Inflammatory macrophage treated with lipopolysaccharide for 1 hour (primary cell): ENCODE measurements around the gene PSEN2.
A peak's percentile ranks its signal among the peaks of the same experiment; 100 is the strongest.
"Not testable (repeated sequence)": the region's sequence is repeated elsewhere in the genome, so short reads cannot be mapped to it uniquely, and the experiment has no call there.

Source experiments
- DNase-seq, 2 donors: peaks; one replicate each; pipeline ENCODE4 v3.0.0-alpha.2; 2020 to 2022

The PSEN2 gene

DNA sequence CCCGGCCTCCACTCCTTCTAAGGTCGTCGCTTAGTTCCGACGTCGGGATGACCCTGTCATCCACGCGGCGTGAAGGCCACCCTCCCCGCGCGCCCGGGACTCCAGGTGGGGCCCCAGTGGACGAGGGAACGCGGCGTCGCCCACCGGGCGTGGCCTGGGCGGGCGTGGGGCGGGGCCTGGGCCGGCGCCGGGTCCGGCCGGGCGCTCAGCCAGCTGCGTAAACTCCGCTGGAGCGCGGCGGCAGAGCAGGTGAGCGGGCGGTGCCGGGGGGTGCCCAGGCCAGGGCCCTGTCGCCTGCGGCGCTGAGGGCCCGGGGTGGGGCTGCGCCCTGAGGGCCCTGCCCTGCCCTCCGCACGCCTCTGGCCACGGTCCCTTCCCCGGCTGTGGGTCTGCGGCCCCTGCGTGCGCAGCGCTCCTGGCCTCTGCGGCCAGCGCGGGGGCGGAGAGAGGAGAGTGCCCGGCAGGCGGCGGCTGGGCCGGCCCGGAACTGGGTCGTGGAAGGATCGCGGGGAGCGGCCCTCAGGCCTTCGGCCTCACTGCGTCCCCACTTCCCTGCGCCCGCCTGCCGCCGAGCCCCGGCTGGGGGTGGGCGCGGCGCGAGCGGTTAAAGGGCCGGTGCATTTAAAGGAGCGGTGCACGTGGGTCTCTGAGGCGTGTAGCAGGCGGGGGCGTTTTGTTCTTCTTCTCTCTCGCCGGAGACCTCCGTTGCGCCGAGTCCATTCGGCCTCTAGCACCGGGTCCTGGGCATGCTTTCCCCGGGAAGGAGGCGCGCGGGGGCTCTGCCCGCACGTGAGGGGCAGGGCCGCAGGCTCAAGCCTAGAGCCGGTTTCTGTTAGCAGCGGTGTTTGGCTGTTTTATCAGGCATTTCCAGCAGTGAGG is at the start of gene PSEN2:
Gene PSEN2, plus strand, starts transcription at position 216 of the 879 bp plus-strand sequence. CDS start 11,292 bp downstream, outside the sequence.
- DNase-seq, result peak; percentile 62 to 64

DNA sequence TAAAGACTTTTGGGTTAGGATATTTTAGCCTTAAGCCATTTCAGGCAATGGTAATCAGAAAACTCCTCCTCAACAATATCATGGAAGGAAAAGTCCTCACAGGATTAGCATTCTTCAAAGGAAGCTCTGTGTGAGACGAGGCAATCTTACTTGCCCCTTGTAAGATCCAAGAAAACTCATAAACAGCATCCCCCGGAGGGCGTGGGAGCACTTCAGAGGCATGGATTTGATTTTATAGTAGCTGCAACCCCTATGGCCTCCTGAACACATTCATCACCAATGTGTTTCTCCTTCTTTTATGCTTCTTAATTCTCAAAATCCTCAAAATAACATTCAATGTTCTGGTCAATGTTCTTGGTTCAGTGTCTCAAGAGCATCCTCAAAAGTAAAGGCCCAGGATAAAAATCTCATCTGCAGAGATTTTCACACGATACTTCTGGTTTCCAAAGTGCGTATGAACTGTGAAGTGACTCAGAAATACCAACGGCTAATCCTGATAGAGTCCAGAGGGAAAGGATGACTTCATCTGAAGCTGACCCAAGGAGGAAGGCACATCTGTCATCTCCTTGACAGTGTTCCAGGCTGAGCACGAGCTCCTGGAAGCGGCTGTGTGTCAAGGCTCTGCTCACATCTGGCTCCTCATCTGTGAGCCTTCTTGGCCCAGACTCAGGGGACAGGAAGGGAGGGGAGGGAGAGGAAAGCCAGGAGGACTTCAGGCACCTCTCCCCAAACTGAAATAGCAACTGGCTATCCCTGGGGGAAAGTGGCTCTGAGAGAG is 49.3 kb upstream of the PSEN2 start:
- DNase-seq, result peak; percentile 7 to 50

DNA sequence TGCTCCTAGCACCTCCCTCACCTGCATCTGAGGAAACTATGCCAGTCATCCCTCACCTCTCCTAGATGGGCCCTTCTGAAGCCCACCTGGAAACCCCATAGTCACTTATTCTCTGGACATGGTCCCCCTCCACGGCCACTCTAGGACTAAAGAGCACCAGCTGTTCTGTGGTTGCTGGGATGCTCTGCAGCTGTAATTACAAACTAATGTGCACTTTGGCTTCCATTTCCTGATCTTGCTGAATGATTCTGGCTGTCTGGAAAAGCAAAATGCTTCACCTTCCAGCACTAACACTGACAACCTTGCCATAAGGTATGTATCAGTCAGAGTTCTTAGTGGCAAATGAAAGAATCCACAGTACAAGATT is 48.7 kb upstream of the PSEN2 start:
- no peak for DNase-seq

DNA sequence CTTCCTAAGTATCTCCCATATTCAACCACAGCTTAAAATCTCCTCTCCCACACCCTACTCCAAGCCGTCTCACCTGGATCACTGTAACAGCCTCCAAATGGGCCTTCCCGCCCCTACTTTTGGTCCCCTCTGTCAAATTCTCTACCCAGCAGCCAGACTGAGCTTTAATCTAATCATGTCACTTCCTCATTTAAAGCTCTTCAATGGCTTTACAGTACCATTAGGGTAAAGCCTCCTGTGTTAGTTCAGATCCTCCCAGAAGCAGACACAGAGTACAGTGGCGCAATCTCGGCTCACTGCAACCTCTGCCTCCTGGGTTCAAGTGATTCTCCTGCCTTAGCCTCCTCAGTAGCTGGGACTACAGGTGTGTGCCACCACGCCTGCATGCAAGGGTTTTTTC is 46.8 kb upstream of the PSEN2 start:
- no peak for DNase-seq

DNA sequence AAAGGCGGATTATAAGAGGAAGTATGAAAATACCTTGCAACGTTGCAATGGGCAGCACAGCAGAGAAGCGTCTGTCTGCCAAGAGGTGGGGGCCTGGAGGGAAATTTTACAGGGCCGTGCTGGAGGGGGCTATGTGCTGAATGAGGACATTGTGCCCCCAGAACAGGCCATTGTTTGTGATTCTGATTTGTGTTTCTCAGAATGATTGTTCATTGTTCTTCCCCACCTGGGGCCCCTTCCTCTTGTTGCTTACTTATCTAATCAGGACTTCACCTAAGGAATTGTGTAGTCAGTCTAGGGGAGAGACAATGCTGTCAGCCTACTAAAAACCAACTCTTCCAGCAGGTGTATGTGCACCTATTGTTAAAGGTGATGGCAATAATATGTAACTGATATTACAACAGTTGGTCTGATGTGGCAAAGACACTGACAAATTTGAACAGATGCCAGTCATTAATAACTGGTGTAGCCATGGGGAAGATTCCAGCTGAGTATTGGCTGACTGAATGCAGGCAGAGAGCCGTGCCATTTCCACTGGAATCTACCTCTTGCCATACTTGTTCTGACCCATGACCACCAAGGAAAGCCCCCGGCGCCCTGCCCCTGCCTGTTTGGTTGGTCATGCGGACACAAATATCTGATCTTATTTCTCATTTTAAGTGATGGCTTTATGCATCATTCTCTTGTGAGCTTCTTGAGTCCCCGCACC is 45.2 kb upstream of the PSEN2 start:
- DNase-seq, result no peak

DNA sequence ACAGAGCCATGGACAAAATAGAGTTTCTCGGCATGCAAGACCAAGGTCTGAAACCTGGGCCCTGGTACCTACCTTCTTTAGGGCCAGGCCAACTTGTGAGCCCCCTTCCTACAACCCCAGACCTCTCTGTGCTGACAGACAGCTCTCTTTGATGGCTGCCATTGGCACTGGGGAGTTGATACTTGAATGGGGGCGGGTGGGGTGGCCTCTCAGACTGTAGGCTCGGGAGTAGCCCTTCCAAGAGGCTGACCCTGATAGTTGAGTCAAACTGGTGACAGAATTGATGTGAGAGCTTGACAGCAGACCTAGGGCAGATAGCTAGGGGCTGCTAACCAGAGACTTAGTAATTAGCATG is 44.7 kb upstream of the PSEN2 start:
- DNase-seq, result no peak

DNA sequence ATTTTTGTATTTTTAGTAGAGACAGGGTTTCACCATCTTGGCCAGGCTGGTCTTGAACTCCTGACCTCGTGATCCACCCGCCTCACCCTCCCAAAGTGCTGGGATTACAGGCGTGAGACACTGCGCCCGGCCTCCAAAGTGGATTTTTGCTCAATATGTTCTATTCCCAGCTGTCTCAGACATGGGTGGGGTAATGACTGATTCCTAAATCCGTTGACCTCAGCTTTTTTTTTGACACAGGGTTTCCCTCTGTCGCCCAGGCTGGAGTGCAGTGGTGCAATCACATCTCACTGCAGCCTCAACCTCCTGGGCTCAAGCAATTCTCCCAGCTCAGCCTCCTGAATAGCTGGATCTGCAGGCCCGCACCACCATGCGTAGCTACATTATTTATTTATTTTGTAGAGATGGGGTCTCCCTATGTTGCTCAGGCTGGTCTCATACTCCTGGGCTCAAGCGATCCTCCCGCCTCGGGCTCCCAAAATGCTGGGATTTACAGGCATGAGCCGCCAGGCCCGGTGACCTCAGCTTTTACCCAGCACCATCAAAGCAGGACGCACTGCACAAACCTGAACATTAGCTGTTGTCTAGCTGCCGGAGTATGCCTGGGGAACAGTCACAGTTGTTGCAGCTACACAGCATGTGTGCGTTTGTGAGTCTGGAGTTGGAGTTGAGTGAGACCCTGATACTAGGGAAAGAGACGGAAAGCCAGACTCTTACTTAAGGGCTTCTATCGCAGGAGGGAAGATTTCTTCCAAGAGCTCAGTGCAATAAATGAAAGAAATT is 43.7 kb upstream of the PSEN2 start:
- DNase-seq, result peak; percentile 49 to 63

DNA sequence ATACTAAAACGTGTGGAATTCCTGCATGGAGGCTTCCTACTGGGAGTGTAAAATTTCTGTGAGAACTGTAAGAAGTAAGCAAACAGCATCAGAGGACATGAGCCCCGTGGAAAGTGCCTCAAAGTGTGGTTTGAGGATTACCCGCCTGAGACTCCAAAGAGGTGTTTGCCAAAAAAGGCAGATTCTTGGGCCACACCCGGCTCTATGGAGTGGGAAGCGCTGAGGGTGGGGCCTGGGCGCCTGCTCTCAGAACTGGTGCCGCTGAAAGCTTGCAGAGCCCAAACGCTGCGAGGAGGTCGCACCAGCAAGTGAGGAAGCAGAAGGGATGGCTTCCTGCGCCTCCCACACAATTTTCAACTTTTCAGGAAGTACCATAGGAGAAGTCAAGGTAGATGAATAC is 43.0 kb upstream of the PSEN2 start:
- DNase-seq, result peak; percentile 49 to 74

DNA sequence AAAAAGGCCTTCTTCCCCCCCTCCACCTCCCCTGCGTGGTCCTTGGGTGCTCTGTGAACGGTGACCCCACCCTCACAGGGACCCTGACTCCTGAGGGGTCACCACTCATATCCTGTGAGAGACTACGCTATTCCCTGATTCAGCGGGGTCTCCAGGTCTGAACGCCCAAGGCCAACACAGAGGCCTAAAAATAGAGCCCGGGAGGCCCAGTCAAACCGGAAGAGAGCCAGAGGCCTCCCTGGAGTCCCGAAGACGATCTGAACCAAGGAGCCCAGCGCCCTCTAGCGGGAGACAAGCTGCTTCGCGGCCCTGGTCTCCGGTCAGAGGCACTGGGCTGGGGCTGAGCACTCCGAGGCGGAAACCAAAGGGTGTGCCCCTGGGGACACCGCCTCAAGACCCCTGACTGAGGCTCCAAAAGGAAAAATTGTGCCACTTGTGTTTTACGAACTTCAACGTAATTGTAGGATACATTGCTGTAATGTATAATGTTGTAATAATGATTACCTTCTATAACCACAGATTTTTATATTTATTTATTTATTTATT is 42.4 kb upstream of the PSEN2 start:
- DNase-seq, result peak; percentile 90 to 98

DNA sequence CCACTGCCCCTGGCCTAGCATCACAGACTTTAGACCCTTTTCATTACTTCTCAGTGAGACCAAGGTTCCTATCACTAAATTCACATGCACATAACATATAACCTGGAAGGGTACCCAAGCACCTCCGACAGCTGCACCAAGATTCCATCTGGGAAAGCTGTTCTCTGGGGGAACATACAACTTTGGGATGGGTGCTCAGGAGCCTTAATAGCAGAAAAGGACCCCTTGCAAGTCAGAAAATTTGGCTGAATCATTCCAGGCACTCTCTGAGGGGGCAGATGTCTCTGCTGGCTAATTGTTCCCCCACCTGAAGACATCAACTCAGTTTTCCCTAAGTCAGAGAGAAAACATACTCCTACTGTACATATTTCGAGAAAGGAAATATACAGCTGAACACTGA is 41.3 kb upstream of the PSEN2 start:
- no peak for DNase-seq

DNA sequence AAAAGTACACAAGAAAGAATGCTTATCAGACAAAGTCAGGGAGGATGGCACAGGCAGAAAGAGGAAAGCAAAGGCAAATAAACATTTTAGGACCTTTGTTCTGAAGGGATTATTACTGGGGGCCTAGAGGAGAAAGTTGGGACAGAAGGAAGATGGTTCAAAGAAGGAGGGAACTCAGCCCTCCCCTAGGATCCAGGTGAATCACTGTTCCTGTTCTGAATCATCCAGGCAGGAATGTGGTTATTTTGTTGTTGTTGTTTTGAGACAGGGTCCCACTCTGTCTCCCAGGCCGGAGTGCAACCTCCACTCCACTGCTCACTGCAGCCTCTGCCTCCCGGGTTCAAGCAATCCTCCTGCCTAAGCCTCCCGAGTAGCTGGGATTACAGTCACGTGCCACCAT is 38.5 kb upstream of the PSEN2 start:
- no peak for DNase-seq

DNA sequence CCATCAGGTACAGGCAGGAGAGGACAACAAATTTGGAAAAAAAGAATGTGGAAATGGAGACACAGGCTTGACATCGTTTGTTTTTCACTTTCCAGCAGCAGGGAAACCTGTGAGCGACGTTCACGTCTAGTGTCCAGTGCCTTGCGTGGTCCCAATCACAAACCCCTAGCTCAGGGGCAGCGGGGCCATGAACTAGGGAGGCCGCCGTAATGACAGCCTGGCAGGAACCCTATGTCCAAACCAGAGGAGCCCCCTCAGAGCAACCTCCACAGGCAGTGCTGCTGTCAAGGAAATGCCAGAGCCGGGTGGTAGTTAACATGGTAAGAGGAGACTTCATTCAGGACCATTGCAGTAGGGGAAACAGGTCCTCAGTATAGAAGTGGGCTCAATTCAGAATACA is 37.8 kb upstream of the PSEN2 start:
- DNase-seq, result no peak

DNA sequence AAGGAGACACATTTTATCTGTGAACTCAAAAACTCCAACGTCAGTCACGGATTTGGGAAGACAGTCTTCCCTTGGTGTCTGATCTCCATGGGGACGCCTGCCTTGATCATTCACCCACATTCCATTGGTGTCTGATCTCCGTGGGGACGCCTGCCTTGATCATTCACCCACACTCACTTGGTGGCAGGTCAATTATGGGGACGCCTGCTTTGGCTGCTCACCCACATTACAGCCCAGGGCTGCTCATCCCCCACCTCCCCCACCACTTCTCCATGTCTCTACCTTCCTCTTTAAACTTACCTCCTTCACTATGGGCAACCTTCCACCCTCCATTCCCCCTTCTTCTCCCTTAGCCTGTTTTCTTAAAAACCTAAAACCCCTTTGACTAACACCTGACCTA is 36.2 kb upstream of the PSEN2 start:
- not testable (repeated sequence) for DNase-seq

DNA sequence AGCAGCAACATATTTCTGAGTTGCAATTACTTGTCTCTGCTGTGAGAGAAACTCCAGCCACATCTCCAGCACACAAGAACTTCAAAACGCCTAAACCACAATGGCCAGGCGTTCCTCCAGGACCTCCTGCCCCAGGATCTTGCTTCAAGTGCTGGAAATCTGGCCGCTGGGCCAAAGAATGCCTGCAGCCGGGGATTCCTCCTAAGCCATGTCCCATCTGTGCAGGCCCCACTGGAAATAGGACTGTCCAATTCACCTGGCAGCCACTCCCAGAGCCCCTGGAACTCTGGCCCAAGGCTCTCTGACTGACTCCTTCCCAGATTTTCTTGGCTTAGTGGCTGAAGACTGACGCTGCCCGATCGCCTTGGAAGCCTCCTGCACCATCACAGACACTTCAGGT is 35.0 kb upstream of the PSEN2 start:
- not testable (repeated sequence) for DNase-seq

DNA sequence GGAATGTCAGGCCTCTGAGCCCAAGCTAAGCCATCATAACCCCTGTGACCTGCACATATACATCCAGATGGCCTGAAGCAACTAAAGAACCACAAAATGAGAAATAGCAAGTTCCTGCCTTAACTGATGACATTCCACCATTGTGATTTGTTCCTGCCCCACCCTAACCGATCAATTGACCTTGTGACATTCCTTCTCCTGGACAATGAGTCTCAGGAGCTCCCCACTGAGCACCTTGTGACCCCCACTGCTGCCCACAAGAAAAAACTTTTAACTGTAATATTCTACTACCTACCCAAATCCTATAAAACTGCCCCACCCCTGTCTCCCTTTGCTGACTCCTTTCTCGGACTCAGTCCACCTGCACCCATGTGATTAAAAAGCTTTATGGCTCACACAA is 32.5 kb upstream of the PSEN2 start:
- DNase-seq, result not testable (repeated sequence)

DNA sequence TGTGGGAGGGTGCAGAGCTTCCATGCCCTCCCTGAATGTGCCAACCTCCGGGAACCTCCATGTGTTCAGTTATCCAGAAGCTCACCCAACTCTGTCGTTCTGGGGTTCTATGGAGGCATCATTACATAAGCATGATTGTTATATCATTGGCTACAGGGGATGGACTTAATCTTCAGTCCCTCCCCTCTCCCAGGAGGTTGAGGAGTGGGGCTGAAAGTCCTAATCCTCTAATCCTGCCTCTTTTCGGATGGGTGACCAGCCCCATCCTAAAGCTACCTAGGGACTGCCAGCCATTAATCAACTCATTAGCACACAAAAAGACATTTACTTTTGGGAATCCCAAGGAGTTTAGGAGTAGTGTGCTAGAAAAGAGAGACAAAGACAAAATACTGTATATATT is 32.0 kb upstream of the PSEN2 start:
- no peak for DNase-seq

DNA sequence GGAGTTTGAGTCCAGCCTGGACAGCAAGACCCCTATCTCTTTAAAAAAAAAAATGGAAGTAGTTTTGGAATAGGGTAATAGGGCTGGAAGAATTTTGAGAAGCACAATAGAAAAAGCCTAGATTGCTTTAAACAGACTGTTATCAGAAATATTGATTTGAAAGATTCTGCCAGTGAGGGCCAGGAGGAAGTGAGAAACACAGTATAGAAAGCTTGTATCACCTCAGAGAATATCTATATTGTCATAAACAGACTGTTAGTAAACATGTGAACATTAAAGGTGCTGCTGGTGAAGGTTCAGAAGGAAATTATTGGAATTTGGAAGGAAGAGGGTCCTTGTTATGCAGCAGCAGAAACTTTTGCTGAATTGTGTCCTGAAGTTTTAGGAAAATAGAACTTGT is 24.8 kb upstream of the PSEN2 start:
- no peak for DNase-seq

DNA sequence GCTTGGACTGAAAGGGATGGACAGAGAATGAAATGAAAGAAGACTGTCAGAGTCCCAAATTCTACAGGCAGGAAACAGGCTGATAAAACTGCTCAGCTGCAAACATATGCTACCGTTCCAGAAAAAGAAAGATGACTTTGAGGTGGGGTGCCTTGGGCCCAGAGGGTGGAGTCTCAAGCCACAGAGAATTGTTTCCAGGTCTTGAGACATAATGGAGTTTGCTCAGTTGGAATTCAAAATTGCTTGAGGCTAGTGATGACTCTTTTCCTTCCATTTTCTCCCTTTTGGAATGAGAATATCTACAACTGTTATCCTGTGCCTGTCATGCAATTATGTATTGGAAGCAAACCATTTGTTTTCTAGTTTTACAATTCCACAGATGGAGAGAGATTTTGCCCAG is 23.6 kb upstream of the PSEN2 start:
- DNase-seq, result no peak

DNA sequence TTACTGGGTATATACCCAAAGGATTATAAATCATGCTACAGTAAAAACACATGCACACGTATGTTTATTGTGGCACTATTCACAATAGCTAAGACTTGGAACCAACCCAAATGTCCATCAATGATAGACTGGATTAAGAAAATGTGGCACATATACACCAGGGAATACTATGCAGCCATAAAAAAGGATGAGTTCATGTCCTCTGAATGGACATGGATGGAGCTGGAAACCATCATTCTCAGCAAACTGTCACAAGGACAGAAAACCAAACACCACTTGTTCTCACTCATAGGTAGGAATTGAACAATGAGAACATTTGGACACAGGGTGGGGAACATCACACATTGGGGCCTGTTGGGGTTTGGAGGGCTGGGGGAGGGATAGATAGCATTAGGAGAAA is 15.9 kb upstream of the PSEN2 start:
- DNase-seq, result not testable (repeated sequence)

DNA sequence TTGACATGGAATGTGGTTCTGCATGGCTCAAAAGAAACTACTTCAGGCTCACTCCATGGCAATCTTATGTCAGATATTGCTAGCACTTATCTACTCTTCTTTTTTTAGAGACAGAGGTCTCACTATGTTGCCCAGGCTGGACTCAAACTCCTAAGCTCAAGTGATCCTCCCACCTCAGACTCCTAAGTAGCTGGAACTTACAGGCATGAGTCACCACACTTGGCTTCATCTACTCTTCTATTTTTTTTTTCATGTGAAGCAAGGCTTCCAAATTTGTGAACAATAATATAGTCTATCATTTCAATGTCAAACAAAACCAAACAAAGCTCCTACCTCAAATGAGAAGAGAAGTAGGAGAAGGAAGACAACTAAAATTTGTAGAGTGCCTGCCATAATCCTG is 7.5 kb upstream of the PSEN2 start:
- peak in 1 of 2 donors; percentile 49 for DNase-seq

DNA sequence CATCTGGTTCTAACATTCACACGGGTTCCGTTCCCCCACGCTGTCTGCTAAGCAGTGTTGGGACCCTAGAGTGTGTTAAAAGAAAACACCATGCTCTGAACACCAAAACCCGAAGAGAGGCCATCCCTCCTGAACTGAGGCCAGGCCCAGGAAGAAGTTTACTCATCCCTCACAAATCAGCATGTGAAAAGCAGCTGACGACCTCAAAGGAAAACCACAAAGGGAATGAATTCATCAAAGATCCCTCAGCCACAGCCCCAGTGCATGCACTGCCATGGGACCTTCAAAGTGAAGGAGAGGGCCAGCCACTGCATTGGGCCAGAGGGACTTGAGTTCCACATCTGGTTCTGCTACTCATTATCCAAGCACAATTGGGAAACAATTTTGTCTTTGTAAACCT is 7.0 kb upstream of the PSEN2 start:
- DNase-seq, result peak; percentile 29 to 75

DNA sequence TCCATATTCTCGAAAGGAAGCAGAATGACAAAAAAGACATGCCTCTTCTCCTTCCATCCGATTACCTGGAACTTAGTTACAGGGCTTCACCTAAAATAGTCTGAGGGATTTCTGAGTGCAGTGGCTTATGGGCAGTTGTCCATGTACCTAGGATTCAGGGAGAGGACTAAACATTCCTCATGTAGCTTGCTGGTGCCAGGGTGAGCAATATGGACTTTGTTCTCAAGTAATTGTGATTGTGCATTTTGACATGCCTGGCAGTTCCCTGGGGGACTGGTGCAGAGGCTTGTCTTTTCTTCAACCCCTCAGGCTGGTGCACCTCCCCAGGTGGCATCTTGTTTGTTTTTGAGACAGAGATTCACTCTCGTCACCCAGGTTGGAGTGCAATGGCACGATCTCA is 6.1 kb upstream of the PSEN2 start:
- DNase-seq, result no peak

DNA sequence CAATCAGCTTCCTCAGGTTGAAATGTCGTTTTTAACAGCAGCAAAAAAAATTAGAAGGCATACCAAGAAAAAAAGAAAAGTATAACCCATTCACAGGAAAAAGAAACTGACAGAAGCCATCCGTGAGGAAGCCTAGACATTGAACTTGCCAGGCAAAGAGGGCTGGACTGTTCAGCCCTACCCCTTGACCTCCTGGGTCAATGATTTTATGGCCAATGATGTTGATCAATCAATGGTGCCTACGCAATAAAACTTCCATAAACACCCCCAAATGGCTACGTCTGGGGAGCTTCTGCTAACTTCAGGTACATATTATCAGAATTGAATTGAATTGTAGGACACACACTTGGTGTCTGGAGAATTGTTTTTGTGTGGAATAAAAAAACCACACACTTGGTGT is 4.8 kb upstream of the PSEN2 start:
- no peak for DNase-seq
